GM20431 (cell line): ENCODE data around the gene CHMP4B.
"Not testable (repeated sequence)": the region's sequence is repeated elsewhere in the genome, so short reads cannot be mapped to it uniquely, and the experiment has no call there.

ENCODE experiments used
- in situ Hi-C: fragments of 300-500 bp; cut with MseI, MboI; formaldehyde crosslinking; loops from one replicate; pipeline ENCODE4 v1.15.0; 2020; ENCODE audit warnings: low sequenced_read_pairs; ENCODE audit not compliant: unreplicated experiment

The CHMP4B gene

DNA sequence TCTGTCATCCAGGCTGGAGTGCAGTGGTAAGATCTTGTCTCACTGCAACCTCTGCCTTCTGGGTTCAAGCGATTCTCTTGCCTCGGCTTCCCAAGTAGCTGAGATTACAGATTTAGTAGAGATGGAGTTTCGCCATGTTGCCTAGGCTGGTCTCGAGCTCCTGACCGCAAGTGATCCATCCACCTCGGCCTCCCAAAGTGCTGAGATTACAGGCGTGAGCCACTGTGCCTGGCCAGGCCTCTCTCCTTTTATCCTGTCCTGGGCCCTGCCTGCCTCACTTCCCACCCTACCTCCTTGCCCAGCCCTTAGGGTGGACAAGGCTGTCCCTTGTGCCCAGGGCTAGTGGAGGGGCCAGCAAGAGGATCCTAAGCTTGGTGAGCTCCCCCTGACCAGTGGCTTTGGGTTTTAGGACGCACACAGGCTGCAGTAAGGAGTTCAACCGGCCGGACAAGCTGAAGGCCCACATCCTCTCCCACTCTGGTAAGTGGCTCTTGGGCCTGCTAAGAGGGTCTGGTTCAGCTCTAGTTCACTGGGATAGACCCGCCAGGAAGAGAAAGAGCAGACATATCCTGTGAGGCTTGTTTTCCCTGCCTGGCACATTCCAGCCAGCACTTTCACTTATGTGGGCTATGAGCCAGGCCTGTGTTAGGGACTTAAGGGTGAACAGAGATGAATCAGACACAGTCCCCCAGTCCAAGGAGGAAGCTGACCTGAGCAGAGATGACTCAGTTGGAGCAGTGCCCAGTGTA lies 21.9 kb upstream of the CHMP4B start:
- in situ Hi-C loops, result no loop called here

GRCh38 chr20:33789858-33790182 lies 21.3 kb upstream of the CHMP4B start:
- in situ Hi-C loops, result no loop called here

GRCh38 chr20:33790566-33790965 lies 20.6 kb upstream of the CHMP4B start:
- in situ Hi-C loops, result no loop called here

GRCh38 chr20:33791021-33791420 lies 20.1 kb upstream of the CHMP4B start:
- in situ Hi-C loops, result no loop called here

DNA sequence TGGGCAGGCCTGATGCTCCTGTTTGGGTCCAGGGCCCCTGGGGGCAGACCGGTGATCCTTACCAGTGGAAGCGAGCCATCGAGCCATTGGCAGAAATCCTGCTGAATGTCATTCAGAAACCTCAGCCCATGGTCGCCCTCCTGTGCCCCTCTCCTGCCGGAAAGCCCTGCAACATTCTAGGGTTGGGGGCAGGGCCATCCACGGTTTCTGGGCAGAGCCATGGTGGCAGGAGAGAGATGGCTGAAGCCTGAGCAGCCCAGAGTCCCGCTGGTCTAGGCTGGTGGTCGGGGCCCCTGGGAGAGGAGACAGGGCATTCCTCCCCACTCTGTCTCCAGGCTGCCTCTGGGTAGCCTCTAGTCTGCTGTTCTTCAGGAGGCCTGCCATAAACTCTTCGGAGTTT lies 19.6 kb upstream of the CHMP4B start:
- in situ Hi-C loops, result no loop called here

GRCh38 chr20:33791959-33792597 lies 19.1 kb upstream of the CHMP4B start:
- in situ Hi-C loops, result no loop called here

DNA sequence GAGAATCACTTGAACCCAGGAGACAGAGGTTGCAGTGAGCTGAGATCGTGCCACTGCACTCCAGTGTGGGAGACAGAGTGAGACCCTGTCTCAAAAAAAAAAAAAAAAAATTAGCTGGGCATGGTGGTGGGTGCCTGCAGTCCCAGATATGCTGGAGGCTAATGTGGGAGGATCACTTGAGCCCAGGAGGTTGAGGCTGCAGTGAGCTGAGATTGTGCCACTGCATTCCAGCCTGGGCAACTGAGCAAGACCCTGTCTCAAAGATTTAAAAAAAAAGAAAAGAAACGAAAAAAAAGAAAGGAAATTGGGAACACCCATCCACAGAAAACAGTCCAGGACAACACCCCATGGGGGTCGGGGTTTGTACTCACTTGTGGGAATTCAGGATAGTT lies 18.6 kb upstream of the CHMP4B start:
- in situ Hi-C loops, result not testable (repeated sequence)

DNA sequence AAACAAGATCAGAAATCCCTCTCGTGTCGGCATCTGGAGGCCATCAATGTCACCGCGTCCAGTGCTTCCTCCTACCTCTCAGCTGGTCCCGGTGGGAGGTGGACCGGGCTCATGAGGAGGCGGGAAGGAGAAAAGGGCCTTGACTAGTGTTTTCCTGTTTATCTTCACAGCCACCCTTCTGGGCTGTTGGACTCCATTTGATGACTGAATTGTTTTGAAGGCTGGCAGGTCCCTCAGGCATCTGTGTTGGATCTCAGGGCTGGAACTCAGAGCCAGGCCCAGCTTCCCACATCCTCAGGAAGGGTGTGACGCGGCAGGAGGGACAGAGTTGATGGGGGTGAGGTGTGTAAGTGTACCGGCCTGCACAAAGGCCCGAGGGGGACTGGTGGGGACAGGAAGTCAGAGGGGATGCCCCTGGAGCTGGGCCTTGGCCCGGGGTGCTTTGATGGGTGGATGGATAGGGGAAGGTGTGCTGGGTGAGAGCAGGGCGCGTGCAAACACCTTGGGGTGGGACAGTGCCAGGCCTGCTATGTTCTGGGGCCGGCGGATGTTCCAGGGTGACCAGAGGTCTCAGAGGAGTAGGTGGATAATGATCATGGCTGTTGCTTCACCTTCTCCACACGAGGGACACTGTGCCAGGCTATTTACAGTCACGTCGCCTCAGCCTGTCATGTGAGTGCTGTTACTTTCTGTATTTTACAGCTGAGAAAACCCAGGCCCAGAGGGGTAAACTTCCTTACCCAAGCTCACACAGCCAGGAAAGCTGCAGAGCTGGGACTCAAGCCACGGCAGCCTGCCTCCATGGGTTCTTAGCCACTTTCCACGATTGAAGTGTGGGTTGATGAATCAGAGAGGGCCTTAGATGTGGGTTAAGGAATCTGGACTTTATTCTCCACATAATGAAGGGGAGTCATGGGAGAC lies 17.9 kb upstream of the CHMP4B start:
- in situ Hi-C loops, result no loop called here

- in situ Hi-C loops, result no loop called here
Measured at GRCh38 chr20:33796263-33796906, 14.8 kb upstream of the CHMP4B start.

- in situ Hi-C loops, result no loop called here
Measured at GRCh38 chr20:33796907-33797544, 14.1 kb upstream of the CHMP4B start.

DNA sequence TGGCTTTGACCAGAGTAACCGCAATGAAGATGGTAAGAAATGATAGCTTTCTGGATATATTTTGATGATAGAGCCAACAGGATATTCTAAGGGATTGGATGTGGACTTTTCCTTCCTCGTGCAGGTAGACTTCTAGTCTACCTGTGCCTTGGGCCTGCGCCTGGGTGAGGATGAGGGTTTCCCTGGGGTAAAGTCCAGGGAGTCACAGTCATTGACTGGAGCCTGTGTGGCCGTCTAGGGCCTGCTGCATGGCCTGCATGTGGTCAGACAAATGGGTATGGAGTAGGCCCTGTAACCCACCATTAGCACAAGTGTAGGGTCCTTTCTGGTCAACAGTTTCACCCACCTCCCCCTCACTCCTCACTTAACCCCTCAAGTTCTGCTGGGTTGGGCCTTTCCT lies 12.7 kb upstream of the CHMP4B start:
- in situ Hi-C loops, result no loop called here

DNA sequence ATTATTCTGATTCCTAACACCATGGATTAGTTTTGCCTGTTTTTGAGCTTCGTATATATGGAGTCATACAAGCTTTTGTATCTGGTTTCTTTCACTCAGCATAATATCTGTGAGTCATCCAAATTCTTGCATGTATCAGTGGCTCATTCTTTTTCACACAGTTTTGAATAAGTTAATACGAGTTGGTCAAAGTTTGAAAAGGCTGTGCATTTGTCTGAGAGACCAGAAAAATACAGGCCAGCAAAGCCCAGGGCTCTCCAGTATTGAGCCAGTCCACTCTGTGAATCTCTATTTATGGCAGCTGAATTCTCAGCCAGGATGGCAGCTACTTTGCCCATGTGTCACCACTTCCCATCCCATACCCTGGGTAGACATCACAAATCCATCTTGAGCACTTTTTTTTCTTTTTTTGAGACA lies 7.2 kb upstream of the CHMP4B start:
- in situ Hi-C loops, result no loop called here

- in situ Hi-C loops, result no loop called here
Measured at GRCh38 chr20:33808388-33808787, 2.8 kb upstream of the CHMP4B start.

DNA sequence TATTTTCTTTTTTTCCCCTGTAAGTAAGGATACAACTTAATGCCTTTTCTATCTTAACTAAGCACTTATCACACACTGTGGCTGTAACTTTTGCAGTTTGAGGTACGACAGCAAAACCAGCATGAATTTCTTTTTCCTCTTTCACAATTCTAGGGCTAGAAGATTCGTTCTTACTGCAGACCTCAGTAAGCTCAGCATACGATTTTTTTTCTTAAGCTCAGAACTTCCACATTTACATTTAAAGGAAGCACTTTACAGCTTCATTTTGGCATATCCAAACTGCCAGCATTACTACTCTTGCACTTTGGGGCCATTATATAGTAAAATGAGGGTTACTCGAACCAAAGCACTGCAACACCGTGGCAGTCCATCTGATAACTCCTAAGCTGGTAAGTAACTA lies 889 bp upstream of the CHMP4B start:
- in situ Hi-C loops, result no loop called here

- in situ Hi-C loops, result no loop called here
Measured at GRCh38 chr20:33811776-33812151, 616 bp downstream of the CHMP4B start.

GRCh38 chr20:33812152-33812849 lies 1.2 kb downstream of the CHMP4B start:
- in situ Hi-C loops, result no loop called here

GRCh38 chr20:33812908-33813462 lies 1.8 kb downstream of the CHMP4B start:
- in situ Hi-C loops, result no loop called here

DNA sequence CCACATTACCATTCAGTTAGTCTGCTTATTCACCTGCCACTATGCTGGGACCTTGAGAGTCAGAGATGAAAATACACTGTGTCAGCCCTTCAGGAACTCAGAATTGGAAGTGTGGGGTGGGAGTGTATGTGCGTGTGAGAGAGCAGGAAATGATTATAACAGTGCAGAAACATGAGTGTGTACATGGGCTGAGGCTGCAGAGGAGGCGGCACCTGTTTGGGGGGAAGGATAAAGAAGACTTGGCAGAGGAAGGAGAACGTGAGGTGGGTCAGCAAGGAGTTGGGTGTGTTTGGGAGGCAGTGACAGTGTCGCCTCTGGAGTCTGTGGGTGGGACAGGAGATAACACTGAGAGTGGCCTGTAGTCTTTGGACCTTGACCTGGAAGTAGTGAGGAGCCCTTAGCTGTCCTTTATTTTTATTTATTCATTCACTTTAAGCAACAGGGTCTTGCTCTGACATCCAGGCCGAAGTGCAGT lies 3.1 kb downstream of the CHMP4B start:
- in situ Hi-C loops, result no loop called here

- in situ Hi-C loops, result no loop called here
Measured at GRCh38 chr20:33815671-33816070, 4.5 kb downstream of the CHMP4B start.
